ENCODE data around the gene GABRR3.

DNA sequence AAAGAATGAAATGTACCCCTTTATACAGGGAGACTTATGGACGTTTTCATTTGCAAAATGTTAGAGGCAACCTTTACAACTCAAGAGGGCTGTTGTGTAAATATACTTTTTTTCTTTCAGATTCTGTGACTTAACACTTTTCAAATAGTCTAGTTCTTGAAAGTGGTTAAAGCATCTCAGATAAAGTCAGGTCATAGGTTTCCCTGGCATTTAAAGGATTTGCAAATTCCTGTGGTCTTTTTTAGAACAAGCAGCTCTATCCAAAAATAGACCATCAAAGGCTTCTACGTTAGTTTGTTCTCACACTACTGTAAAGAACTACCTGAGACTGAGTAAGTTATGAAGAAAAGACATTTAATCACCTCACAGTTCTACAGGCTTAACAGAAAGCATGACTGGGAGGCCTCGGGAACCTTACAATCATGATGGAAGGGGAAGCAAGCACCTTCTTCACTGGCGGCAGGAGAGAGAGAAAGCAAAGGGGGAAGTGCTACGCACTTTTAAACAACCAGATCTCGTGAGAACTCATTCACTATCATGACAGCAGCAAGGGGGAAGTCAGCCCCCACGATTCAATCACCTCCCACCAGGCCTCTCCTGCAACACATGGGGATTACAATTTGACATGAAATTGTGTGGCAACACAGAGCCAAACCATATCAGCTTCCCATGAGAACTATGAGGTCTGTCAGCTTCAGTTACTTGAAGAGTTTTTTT lies 23.3 kb upstream of the GABRR3 start:
- no peak for TF ChIP-seq ZNF274 (IDR thresholded peaks at IDR 0.05; ENCODE audit: low read depth, low read length)
- no peak for TF ChIP-seq YY1 (IDR thresholded peaks at IDR 0.05; ENCODE audit: insufficient read depth, insufficient read length)
